Measurements from ENCODE around the gene TAF12. TPM values are rescaled to one million over a fixed set of nuclear protein-coding genes. Genes with fewer than 3 reads are reported as not detected.

TAF12 gene
- total RNA-seq, 1 experiment from 2014 or later, result 29.7 TPM

GRCh38 chr1:28571911-28572310 is 71.0 kb downstream of the TAF12 start:
- no TSS peak for BruUV-seq (replicated peaks)
- ChIA-PET POLR2A (interaction anchor here (1.4 to 3.8 kb wide), 3 partner anchors 10 to 97 kb away, joined by 3 to 26 read pairs (median 7); partner anchors contain the start of genes GMEB1 and TRNAU1AP), CTCF (interaction anchor here (0.6 kb wide), 2 partner anchors 339 to 482 kb away, joined by 3 to 4 read pairs; no protein-coding TSS in a partner anchor)
- Mint-ChIP-seq H3K27ac (ENCODE audit: low read depth, unreplicated experiment) (no peak overlapping the region), H3K36me3 (ENCODE audit: insufficient read depth, unreplicated experiment) (peaks cover 79% of the 10 kb centered on the region), H3K27me3 (ENCODE audit: insufficient read depth, unreplicated experiment) (no peaks in the 10 kb centered on the region), H3K9me3 (ENCODE audit: unreplicated experiment) (no peaks in the 10 kb centered on the region), H3K4me1 (ENCODE audit: insufficient read depth, unreplicated experiment) (no peaks in the 10 kb centered on the region), H3K4me3 (ENCODE audit: unreplicated experiment) (no peak overlapping the region)
- TF ChIP-seq CTCF (IDR thresholded peaks at IDR 0.05; ENCODE audit: unreplicated experiment), result no peak
- intact Hi-C loops (cut with micrococcal nuclease), result no loop called here
- DNase-seq (ENCODE audit: unreplicated experiment), result no peak

- H3K9me3 Mint-ChIP-seq (ENCODE audit: unreplicated experiment), result no peaks in the 10 kb centered on the region
- no peak overlapping the region for H3K27ac Mint-ChIP-seq (ENCODE audit: low read depth, unreplicated experiment)
- CTCF ChIA-PET, result interaction anchor here (0.6 to 0.7 kb wide), 2 partner anchors 12 to 40 kb away, joined by 3 to 5 read pairs; no protein-coding TSS in a partner anchor
- no peak for DNase-seq (ENCODE audit: unreplicated experiment)
- peaks cover 85% of the 10 kb centered on the region for H3K36me3 Mint-ChIP-seq (ENCODE audit: insufficient read depth, unreplicated experiment)
- POLR2A ChIA-PET, result interaction anchor here (0.6 to 1.5 kb wide), 4 partner anchors 11 to 467 kb away, joined by 3 to 4 read pairs (median 4); no protein-coding TSS in a partner anchor
- TF ChIP-seq CTCF (IDR thresholded peaks at IDR 0.05; ENCODE audit: unreplicated experiment), result no peak
- no peak overlapping the region for H3K4me3 Mint-ChIP-seq (ENCODE audit: unreplicated experiment)
- H3K27me3 Mint-ChIP-seq (ENCODE audit: insufficient read depth, unreplicated experiment), result no peaks in the 10 kb centered on the region
- intact Hi-C loops (cut with micrococcal nuclease), result no loop called here
- BruUV-seq (replicated peaks), result no TSS peak
- no peaks in the 10 kb centered on the region for H3K4me1 Mint-ChIP-seq (ENCODE audit: insufficient read depth, unreplicated experiment)
Observed at GRCh38 chr1:28566931-28567330, 75.9 kb downstream of the TAF12 start.

- no peaks in the 10 kb centered on the region for H3K4me1 Mint-ChIP-seq (ENCODE audit: insufficient read depth, unreplicated experiment)
- no peak for TF ChIP-seq CTCF (IDR thresholded peaks at IDR 0.05; ENCODE audit: unreplicated experiment)
- no peaks in the 10 kb centered on the region for H3K9me3 Mint-ChIP-seq (ENCODE audit: unreplicated experiment)
- H3K27me3 Mint-ChIP-seq (ENCODE audit: insufficient read depth, unreplicated experiment), result no peaks in the 10 kb centered on the region
- intact Hi-C loops (cut with micrococcal nuclease), result no loop called here
- no peak overlapping the region for H3K4me3 Mint-ChIP-seq (ENCODE audit: unreplicated experiment)
- no peak overlapping the region for H3K27ac Mint-ChIP-seq (ENCODE audit: low read depth, unreplicated experiment)
- ChIA-PET CTCF (interaction anchor here (0.7 kb wide), 1 partner anchor 144 kb away, joined by 4 read pairs; no protein-coding TSS in a partner anchor), POLR2A (no interaction called here)
- DNase-seq (ENCODE audit: unreplicated experiment), result no peak
- H3K36me3 Mint-ChIP-seq (ENCODE audit: insufficient read depth, unreplicated experiment), result peaks cover 85% of the 10 kb centered on the region
- BruUV-seq (replicated peaks), result no TSS peak
Observed at GRCh38 chr1:28565726-28566125, 77.1 kb downstream of the TAF12 start.

DNA sequence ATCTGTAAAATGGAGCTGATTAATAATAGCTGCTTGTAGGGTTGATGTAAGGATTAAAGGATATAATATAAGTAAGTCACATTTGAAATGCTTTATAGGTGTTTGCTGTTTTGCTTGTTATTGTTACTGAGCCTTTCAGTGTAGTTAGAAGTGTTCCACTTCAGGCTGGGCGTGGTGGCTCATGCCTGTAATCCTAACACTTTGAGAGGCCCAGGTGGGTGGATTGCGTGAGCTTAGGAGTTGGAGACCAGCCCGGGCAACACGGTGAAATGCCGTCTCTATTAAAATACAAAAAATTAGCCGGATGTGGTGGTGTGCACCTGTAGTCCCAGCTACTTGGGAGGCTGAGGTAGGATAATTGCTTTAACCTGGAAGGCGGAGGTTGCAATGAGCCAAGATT is 77.8 kb downstream of the TAF12 start:
- ChIA-PET POLR2A (interaction anchor here (0.6 to 2.1 kb wide), 4 partner anchors 16 to 99 kb away, joined by 3 to 13 read pairs (median 3); no protein-coding TSS in a partner anchor), CTCF (interaction anchor here (0.5 to 0.9 kb wide), 3 partner anchors 46 to 172 kb away, joined by 3 to 4 read pairs (median 4); no protein-coding TSS in a partner anchor)
- H3K36me3 Mint-ChIP-seq (ENCODE audit: insufficient read depth, unreplicated experiment), result peaks cover 87% of the 10 kb centered on the region
- H3K4me3 Mint-ChIP-seq (ENCODE audit: unreplicated experiment), result no peak overlapping the region
- H3K27ac Mint-ChIP-seq (ENCODE audit: low read depth, unreplicated experiment), result no peak overlapping the region
- no TSS peak for BruUV-seq (replicated peaks)
- H3K27me3 Mint-ChIP-seq (ENCODE audit: insufficient read depth, unreplicated experiment), result no peaks in the 10 kb centered on the region
- no peak for TF ChIP-seq CTCF (IDR thresholded peaks at IDR 0.05; ENCODE audit: unreplicated experiment)
- no peak for DNase-seq (ENCODE audit: unreplicated experiment)
- H3K9me3 Mint-ChIP-seq (ENCODE audit: unreplicated experiment), result no peaks in the 10 kb centered on the region
- intact Hi-C loops (cut with micrococcal nuclease), result no loop called here
- no peaks in the 10 kb centered on the region for H3K4me1 Mint-ChIP-seq (ENCODE audit: insufficient read depth, unreplicated experiment)

All from MCF 10A (cell line).